Smooth muscle cell (in vitro differentiated cells): ENCODE data around the gene COX7A1. TPM values are rescaled to one million over a fixed set of nuclear protein-coding genes. Genes with fewer than 3 reads are reported as not detected.
A peak's percentile ranks its signal among the peaks of the same experiment; 100 is the strongest.

Source experiments
- DNase-seq: peaks from one replicate; lab custom pipeline; 2025; ENCODE audit not compliant: unreplicated experiment; lab: John Stamatoyannopoulos, UW
- H2AFZ ChIP-seq: fragments of 200-600 bp; sonication (generic); 2 replicates; pipeline ENCODE4 v1.6.0; 2016; ENCODE audit warnings: antibody characterized with exemption, low read depth, mild to moderate bottlenecking
- H3F3A ChIP-seq: fragments of 200-600 bp; sonication (generic); 2 replicates; pipeline ENCODE4 v1.6.0; 2017; ENCODE audit warnings: antibody characterized with exemption, low read depth
- H3K27ac ChIP-seq: fragments of 200-600 bp; sonication (generic); 2 replicates; pipeline ENCODE4 v1.5.1; 2016; ENCODE audit warnings: low read depth, mild to moderate bottlenecking
- H3K27me3 ChIP-seq: fragments of 200-600 bp; sonication (generic); 2 replicates; pipeline ENCODE4 v1.6.1; 2016; ENCODE audit warnings: low read depth, mild to moderate bottlenecking
- H3K36me3 ChIP-seq: fragments of 200-600 bp; sonication (generic); 2 replicates; pipeline ENCODE4 v1.5.1; 2016; ENCODE audit warnings: low read depth
- H3K4me1 ChIP-seq: fragments of 200-600 bp; sonication (generic); 2 replicates; pipeline ENCODE4 v1.5.1; 2016; ENCODE audit warnings: low read depth
- H3K4me2 ChIP-seq: fragments of 200-600 bp; sonication (generic); 2 replicates; pipeline ENCODE4 v1.6.0; 2016; ENCODE audit warnings: mild to moderate bottlenecking
- H3K4me3 ChIP-seq: fragments of 200-600 bp; sonication (generic); 2 replicates; pipeline ENCODE4 v1.5.1; 2016; ENCODE audit warnings: mild to moderate bottlenecking
- H3K79me2 ChIP-seq: fragments of 200-600 bp; sonication (generic); 2 replicates; pipeline ENCODE4 v1.6.0; 2016; ENCODE audit warnings: low read depth, mild to moderate bottlenecking
- H3K9ac ChIP-seq: fragments of 200-600 bp; sonication (generic); 2 replicates; pipeline ENCODE4 v1.6.0; 2016; ENCODE audit warnings: low read depth
- H3K9me3 ChIP-seq: fragments of 200-600 bp; sonication (generic); replicated peaks from 2 replicates; pipeline ENCODE4 v1.5.1; 2016; ENCODE audit warnings: low read depth
- H4K20me1 ChIP-seq: fragments of 200-600 bp; sonication (generic); 2 replicates; pipeline ENCODE4 v1.6.0; 2016; ENCODE audit warnings: low read depth
- WGBS: methylation state at CpG from one replicate; pipeline ENCODE4 v1.1.7; 2016; ENCODE audit warnings: low lambda C conversion rate; 5-methylcytosine and 5-hydroxymethylcytosine counted together
- polyA plus RNA-seq: library from polyadenylated mRNA; unstranded; fragments of >200 nt; fragmentation: Nextera tagmentation; extraction: Ambion mirVana; gene quantifications from 2 replicates; pipeline ENCODE4 v1.2.1, GENCODE V29; 2016
- total RNA-seq: library from RNA; depleted of rRNA; stranded (reverse); fragments of >200 nt; gene quantifications from 2 replicates; pipeline ENCODE4 v1.2.3, GENCODE V29; 2014
- TF ChIP-seq, protein P1 (sequence below): fragments of 200-600 bp; sonication (generic); IDR thresholded peaks from 2 replicates; pipeline ENCODE4 v1.5.1; 2017; ENCODE audit warnings: borderline replicate concordance, mild to moderate bottlenecking, antibody characterized with exemption; ENCODE audit not compliant: insufficient read depth, poor library complexity, severe bottlenecking

Gene COX7A1
- total and polyA plus RNA-seq, 2 experiments from 2014 or later, result not detected

GRCh38 chr19:36120092-36120983 is 31.9 kb downstream of the COX7A1 start:
- TF ChIP-seq, protein P1, sequence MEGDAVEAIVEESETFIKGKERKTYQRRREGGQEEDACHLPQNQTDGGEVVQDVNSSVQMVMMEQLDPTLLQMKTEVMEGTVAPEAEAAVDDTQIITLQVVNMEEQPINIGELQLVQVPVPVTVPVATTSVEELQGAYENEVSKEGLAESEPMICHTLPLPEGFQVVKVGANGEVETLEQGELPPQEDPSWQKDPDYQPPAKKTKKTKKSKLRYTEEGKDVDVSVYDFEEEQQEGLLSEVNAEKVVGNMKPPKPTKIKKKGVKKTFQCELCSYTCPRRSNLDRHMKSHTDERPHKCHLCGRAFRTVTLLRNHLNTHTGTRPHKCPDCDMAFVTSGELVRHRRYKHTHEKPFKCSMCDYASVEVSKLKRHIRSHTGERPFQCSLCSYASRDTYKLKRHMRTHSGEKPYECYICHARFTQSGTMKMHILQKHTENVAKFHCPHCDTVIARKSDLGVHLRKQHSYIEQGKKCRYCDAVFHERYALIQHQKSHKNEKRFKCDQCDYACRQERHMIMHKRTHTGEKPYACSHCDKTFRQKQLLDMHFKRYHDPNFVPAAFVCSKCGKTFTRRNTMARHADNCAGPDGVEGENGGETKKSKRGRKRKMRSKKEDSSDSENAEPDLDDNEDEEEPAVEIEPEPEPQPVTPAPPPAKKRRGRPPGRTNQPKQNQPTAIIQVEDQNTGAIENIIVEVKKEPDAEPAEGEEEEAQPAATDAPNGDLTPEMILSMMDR, result no peak
- H3K9ac ChIP-seq, result no peak overlapping the region
- H3K4me2 ChIP-seq, result no peak overlapping the region
- no peaks in the 10 kb centered on the region for H3K27me3 ChIP-seq
- H3K4me3 ChIP-seq, result no peak overlapping the region
- no peak for DNase-seq
- peaks cover 8% of the 10 kb centered on the region for H4K20me1 ChIP-seq
- no peak overlapping the region for H2AFZ ChIP-seq
- H3F3A ChIP-seq, result no peaks in the 10 kb centered on the region
- H3K79me2 ChIP-seq, result peaks cover 18% of the 10 kb centered on the region
- H3K9me3 ChIP-seq, result no peaks in the 10 kb centered on the region
- H3K4me1 ChIP-seq, result peaks cover 6% of the 10 kb centered on the region
- H3K27ac ChIP-seq, result no peak overlapping the region
- 90% methylated on average over 23 of the region's 26 CpGs for whole genome bisulfite sequencing
- H3K36me3 ChIP-seq, result no peaks in the 10 kb centered on the region

DNA sequence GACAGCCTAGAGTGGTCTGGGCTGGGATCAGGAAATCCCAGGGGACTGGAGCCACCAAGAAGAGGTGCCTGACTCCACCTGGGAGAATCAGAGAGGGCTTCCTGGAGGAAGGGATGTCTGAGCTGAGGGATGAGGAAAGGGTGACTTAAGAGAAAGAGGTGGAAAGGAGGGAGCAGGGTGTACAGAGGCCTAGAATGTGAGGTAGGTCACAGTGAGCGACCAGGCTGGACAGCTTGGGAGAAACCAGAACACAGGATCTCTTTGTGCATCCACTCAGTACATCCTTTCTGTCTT is 36.0 kb downstream of the COX7A1 start:
- Histone ChIP-seq H3K9ac (no peak overlapping the region), H3K4me3 (peak overlapping the region; percentile 70), H3K27ac (no peak overlapping the region), H3K9me3 (no peaks in the 10 kb centered on the region), H3K27me3 (no peaks in the 10 kb centered on the region), H2AFZ (no peak overlapping the region), H3F3A (no peaks in the 10 kb centered on the region), H4K20me1 (peaks cover 8% of the 10 kb centered on the region), H3K79me2 (peaks cover 18% of the 10 kb centered on the region), H3K4me2 (peak overlapping the region; percentile 88), H3K36me3 (no peaks in the 10 kb centered on the region), H3K4me1 (peaks cover 6% of the 10 kb centered on the region)
- DNase-seq, result no peak
- WGBS, result 94% methylated on average over 1 of the region's 1 CpG
- TF ChIP-seq, protein P1, result no peak

DNA sequence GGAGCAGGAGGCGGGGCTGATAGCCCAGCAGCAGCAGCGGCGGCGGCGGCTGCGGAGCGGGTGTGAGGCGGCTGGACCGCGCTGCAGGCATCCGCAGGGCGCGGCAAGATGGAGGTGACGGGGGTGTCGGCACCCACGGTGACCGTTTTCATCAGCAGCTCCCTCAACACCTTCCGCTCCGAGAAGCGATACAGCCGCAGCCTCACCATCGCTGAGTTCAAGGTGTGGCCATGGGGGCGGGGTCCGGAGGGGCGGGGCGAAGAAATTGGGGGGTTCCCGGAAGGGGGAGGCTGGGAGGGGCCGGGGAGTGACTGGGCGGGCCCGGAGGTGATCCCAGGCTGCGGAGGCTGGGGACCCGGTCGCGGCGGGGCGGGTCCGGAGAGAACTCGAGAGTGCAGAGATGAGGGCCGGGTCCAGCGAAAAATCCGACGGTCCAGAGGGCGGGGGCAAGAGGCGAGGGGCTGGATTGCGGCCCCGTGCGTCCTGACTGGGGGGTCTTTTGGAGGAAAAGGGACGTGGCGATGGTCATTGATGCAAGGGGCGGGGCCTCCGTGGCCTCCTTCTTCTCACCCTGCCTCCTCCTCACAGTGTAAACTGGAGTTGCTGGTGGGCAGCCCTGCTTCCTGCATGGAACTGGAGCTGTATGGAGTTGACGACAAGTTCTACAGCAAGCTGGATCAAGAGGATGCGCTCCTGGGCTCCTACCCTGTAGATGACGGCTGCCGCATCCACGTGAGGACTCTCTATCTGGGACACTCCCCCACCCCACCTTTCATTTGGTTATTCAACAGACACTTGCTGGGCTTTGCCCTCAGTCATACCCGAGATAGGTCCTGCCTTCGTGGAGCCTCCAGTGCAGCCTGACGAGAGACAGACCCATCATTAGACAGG is 36.5 kb downstream of the COX7A1 start, which contains the start of gene TBCB:
Gene TBCB, plus strand, starts transcription at position 16 of the 891 bp plus-strand sequence. Its CDS starts 93 bp downstream, at position 109.
- Histone ChIP-seq H3K4me1 (peaks cover 6% of the 10 kb centered on the region), H3K27me3 (no peaks in the 10 kb centered on the region), H3K79me2 (peaks cover 18% of the 10 kb centered on the region), H3K4me3 (peak within 1 kb of the TSS; percentile 70), H3K4me2 (peak within 1 kb of the TSS; percentile 97), H3K36me3 (no peaks in the 10 kb centered on the region), H3K27ac (peak within 1 kb of the TSS; percentile 13), H3K9me3 (no peaks in the 10 kb centered on the region), H3F3A (no peaks in the 10 kb centered on the region), H3K9ac (peak within 1 kb of the TSS; percentile 70), H2AFZ (peak within 1 kb of the TSS; percentile 46), H4K20me1 (peaks cover 8% of the 10 kb centered on the region)
- TF ChIP-seq, protein P1, result no peak
- peak; percentile 92 for DNase-seq
- WGBS, result 5% methylated on average over 50 of the region's 59 CpGs
